Fibroblast of lung (primary cell): ENCODE results near the gene MACROD2. TPM values are rescaled to one million over a fixed set of nuclear protein-coding genes. Genes with fewer than 3 reads are reported as not detected.

Experiments used
- DNase-seq, 2 donors: peaks; one replicate each; pipeline versions ENCODE4 v3.0.0 to v3.0.0-alpha.2; 2010; ENCODE audit warnings: low read depth in 2 of 2
- H2AFZ ChIP-seq: 2 replicates; pipeline ENCODE4 v1.5.1; 2012; ENCODE audit warnings: low read length, control low read depth, inconsistent platforms
- H3K27ac ChIP-seq: 2 replicates; pipeline ENCODE4 v1.5.1; 2011; ENCODE audit warnings: low read length, control low read depth; ENCODE audit not compliant: insufficient read depth
- H3K27me3 ChIP-seq: 2 replicates; pipeline ENCODE4 v1.5.1; 2011; ENCODE audit warnings: mild to moderate bottlenecking, low read length; ENCODE audit not compliant: control insufficient read depth, insufficient read depth
- H3K36me3 ChIP-seq: 2 replicates; pipeline ENCODE4 v1.5.1; 2011; ENCODE audit warnings: low read length; ENCODE audit not compliant: control insufficient read depth, insufficient read depth
- H3K4me1 ChIP-seq: 2 replicates; pipeline ENCODE4 v1.5.1; 2011; ENCODE audit warnings: low read length; ENCODE audit not compliant: control insufficient read depth, insufficient read depth; ENCODE audit errors: extremely low read depth
- H3K4me2 ChIP-seq: 2 replicates; pipeline ENCODE4 v1.5.1; 2011; ENCODE audit warnings: low read length, control low read depth; ENCODE audit not compliant: insufficient read depth; ENCODE audit errors: extremely low read depth
- H3K4me3 ChIP-seq, 4 experiments: fragments of 200-600 bp in 1 of 4; sonication (generic) in 1 of 4; replicated peaks in 1 of 4; 2 replicates each; pipeline ENCODE4 v1.5.1; 2011 to 2016; ENCODE audit warnings: low read length in 4 of 4, low read depth in 3 of 4, mild to moderate bottlenecking in 3 of 4, control low read depth in 2 of 4, inconsistent platforms in 1 of 4, mixed read lengths in 1 of 4; ENCODE audit not compliant: insufficient read depth in 1 of 4; ENCODE audit errors: control extremely low read depth in 1 of 4
- H3K79me2 ChIP-seq: 2 replicates; pipeline ENCODE4 v1.5.1; 2012; ENCODE audit warnings: mild to moderate bottlenecking, low read length, inconsistent platforms; ENCODE audit not compliant: control insufficient read depth, insufficient read depth
- H3K9ac ChIP-seq: 2 replicates; pipeline ENCODE4 v1.5.1; 2011; ENCODE audit warnings: mild to moderate bottlenecking, low read length, control low read depth; ENCODE audit not compliant: insufficient read depth
- H3K9me3 ChIP-seq: 2 replicates; pipeline ENCODE4 v1.5.1; 2012; ENCODE audit warnings: low read depth, low read length; ENCODE audit not compliant: control insufficient read depth, insufficient read depth
- H4K20me1 ChIP-seq: 2 replicates; pipeline ENCODE4 v1.5.1; 2011; ENCODE audit warnings: low read length; ENCODE audit not compliant: control insufficient read depth, insufficient read depth; ENCODE audit errors: extremely low read depth
- EZH2 ChIP-seq: IDR thresholded peaks from 2 replicates; pipeline ENCODE4 v1.5.1; 2012; ENCODE audit warnings: low read length, control low read depth, mild to moderate bottlenecking; ENCODE audit errors: missing control alignments
- polyA plus RNA-seq, 2 donors: library from polyadenylated mRNA; depleted of rRNA in 1 of 2; stranded (reverse) in 1 of 2; unstranded in 1 of 2; fragments of >200 nt; gene quantifications; 2 replicates each; pipeline ENCODE4 v1.2.1, GENCODE V29; 2011 to 2012; ENCODE audit warnings: missing spikeins in 1 of 2
- total RNA-seq: library from RNA; depleted of rRNA; stranded (reverse); fragments of >200 nt; gene quantifications from 2 replicates; pipeline ENCODE4 v1.2.1, GENCODE V29; 2014
- TF ChIP-seq, protein P1 (sequence below), 2 donors: IDR thresholded peaks in 1 of 2; conservative IDR thresholded peaks in 1 of 2; 1 replicate in 1 of 2; 2 replicates in 1 of 2; pipeline ENCODE4 v1.5.1; 2011 to 2012; ENCODE audit warnings: low read length in 2 of 2, control low read depth in 1 of 2, inconsistent platforms in 1 of 2, low read depth in 1 of 2, mild to moderate bottlenecking in 1 of 2

Gene MACROD2
- total and polyA plus RNA-seq, 2 donors (not counting 1 experiment from before 2014, with no cell fraction given), result 0.54 to 1.7 TPM

DNA sequence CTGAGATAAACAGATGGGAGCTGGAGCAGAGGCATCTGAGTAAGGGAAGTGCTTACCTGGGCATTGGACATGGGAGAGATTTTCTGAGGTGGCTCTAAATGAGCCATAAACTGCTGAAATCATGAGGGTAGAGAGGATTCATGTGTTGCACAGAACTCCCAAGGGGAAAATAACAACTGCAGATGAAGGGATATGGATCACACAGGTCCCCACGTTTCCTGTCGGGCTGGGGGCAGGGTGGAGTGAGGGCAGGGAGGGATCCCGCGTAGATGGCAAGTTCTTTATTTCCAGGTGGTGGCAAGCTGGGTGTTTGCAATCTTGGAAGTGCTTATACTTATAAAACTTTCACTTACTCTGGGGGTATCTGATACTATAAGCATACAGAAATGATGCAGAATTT, 764.7 kb downstream of the MACROD2 start:
- H3K36me3 ChIP-seq, result no peaks in the 10 kb centered on the region
- H3K9ac ChIP-seq, result no peak overlapping the region
- TF ChIP-seq, protein P1, sequence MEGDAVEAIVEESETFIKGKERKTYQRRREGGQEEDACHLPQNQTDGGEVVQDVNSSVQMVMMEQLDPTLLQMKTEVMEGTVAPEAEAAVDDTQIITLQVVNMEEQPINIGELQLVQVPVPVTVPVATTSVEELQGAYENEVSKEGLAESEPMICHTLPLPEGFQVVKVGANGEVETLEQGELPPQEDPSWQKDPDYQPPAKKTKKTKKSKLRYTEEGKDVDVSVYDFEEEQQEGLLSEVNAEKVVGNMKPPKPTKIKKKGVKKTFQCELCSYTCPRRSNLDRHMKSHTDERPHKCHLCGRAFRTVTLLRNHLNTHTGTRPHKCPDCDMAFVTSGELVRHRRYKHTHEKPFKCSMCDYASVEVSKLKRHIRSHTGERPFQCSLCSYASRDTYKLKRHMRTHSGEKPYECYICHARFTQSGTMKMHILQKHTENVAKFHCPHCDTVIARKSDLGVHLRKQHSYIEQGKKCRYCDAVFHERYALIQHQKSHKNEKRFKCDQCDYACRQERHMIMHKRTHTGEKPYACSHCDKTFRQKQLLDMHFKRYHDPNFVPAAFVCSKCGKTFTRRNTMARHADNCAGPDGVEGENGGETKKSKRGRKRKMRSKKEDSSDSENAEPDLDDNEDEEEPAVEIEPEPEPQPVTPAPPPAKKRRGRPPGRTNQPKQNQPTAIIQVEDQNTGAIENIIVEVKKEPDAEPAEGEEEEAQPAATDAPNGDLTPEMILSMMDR (conservative IDR thresholded peaks at IDR 0.05 in 1 of 2, IDR thresholded peaks at IDR 0.05 in 1 of 2; ENCODE audit: low read depth in 1 of 2, low read length in 2 of 2), result no peak
- TF ChIP-seq EZH2, result no peak
- no peak for DNase-seq
- no peak overlapping the region for H2AFZ ChIP-seq
- no peaks in the 10 kb centered on the region for H4K20me1 ChIP-seq
- no peaks in the 10 kb centered on the region for H3K4me1 ChIP-seq
- H3K79me2 ChIP-seq, result no peaks in the 10 kb centered on the region
- no peaks in the 10 kb centered on the region for H3K27me3 ChIP-seq
- H3K4me2 ChIP-seq, result no peak overlapping the region
- H3K27ac ChIP-seq, result no peak overlapping the region
- H3K4me3 ChIP-seq, result no peak overlapping the region
- no peaks in the 10 kb centered on the region for H3K9me3 ChIP-seq

DNA sequence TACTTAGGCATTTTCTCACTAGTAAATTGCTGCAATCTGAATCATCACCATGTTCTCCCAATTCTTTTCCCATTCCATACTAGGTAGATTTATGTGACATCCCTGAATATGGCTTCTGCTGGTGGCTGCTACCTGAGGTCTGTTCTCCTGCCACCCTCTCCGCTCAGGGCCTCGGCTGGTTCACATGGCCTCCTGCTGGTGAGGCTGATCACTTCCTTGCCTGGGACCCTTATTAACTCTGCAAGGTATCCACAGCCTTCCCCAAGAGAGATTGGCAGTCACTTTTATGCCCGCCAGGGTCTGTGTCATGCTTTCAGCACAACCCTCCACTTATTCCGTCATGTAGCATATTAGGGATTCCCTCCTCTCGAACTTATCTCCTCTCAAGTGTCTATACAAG, 766.6 kb downstream of the MACROD2 start:
- no peak for DNase-seq
- Histone ChIP-seq H2AFZ (no peak overlapping the region), H3K4me1 (no peaks in the 10 kb centered on the region)

DNA sequence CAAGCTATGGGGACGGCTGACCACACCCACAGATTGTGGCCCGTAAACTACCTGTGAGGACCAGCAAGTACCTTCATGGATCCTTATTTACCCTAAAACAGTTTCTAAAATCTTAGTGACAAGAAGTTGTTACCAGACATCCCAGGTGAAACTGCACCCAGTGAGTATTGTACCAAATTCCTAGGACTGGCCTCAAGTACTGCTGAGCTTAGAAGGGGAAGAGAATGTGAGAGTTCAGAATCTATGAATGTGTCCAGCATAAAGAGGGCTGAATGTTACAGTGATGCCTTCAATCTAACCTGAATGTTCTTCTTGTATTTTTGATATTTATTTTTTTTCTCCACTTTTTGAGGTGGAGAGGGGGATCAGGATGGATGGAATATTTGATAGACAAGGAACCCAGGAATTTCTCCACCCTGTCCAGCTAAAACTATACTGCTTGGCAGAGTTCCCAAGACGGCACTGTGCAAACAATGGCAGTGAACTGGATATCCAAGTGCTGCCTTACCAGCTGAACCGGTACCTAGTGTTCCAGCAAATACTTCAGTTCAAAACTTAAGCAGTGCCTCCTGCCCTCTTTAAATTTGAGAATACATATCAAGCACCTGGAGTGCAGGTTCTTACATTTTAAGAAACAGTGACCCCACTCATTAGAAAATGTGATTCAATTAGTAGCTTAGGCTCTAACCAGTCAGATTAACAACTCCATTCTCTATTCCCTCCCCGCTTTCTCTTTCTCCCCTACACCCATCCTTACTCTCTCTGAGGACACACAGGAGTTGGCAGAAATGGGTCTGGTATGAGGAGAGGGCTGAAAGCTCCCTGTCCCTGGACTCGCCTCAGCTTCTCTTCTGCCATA, 769.4 kb downstream of the MACROD2 start:
- TF ChIP-seq, protein P1 (conservative IDR thresholded peaks at IDR 0.05 in 1 of 2, IDR thresholded peaks at IDR 0.05 in 1 of 2; ENCODE audit: low read depth in 1 of 2, low read length in 2 of 2), result no peak
- Histone ChIP-seq H4K20me1 (no peaks in the 10 kb centered on the region), H2AFZ (no peak overlapping the region), H3K4me1 (no peaks in the 10 kb centered on the region), H3K9me3 (no peaks in the 10 kb centered on the region), H3K27me3 (no peaks in the 10 kb centered on the region), H3K27ac (no peak overlapping the region), H3K4me2 (no peak overlapping the region), H3K9ac (no peak overlapping the region), H3K36me3 (no peaks in the 10 kb centered on the region), H3K4me3 (no peak overlapping the region), H3K79me2 (no peaks in the 10 kb centered on the region)
- DNase-seq, result no peak

More for the DNA sequence above, 766.6 kb downstream of the MACROD2 start:
- no peak overlapping the region for H3K4me3 ChIP-seq
- no peak overlapping the region for H3K9ac ChIP-seq
- H3K27me3 ChIP-seq, result no peaks in the 10 kb centered on the region
- no peaks in the 10 kb centered on the region for H4K20me1 ChIP-seq
- H3K79me2 ChIP-seq, result no peaks in the 10 kb centered on the region
- TF ChIP-seq EZH2, result no peak
- TF ChIP-seq, protein P1 (conservative IDR thresholded peaks at IDR 0.05 in 1 of 2, IDR thresholded peaks at IDR 0.05 in 1 of 2; ENCODE audit: low read depth in 1 of 2, low read length in 2 of 2), result no peak
- no peak overlapping the region for H3K4me2 ChIP-seq
- H3K9me3 ChIP-seq, result no peaks in the 10 kb centered on the region
- H3K36me3 ChIP-seq, result no peaks in the 10 kb centered on the region
- H3K27ac ChIP-seq, result no peak overlapping the region
